Thyroid gland (tissue), 4 donors: ENCODE data around the gene SEMA5B. TPM values are rescaled to one million over a fixed set of nuclear protein-coding genes. Genes with fewer than 3 reads are reported as not detected.

Source experiments
- DNase-seq, 2 donors: peaks; one replicate each; pipeline ENCODE4 v3.0.0-alpha.2; 2019
- H3K27ac ChIP-seq, 3 donors: fragments of 200-600 bp; sonication (generic); 1 replicate in 2 of 3; 2 replicates in 1 of 3; pipeline ENCODE4 v1.5.1; 2016 to 2019; ENCODE audit warnings: mild to moderate bottlenecking in 1 of 3, moderate library complexity in 1 of 3
- H3K27me3 ChIP-seq: fragments of 200-600 bp; sonication (generic); one replicate; pipeline ENCODE4 v1.5.1; 2019
- H3K36me3 ChIP-seq, 2 donors: fragments of 200-600 bp; sonication (generic); one replicate each; pipeline ENCODE4 v1.5.1; 2016 to 2019
- H3K4me1 ChIP-seq, 2 donors: fragments of 200-600 bp; sonication (generic); one replicate each; pipeline ENCODE4 v1.5.1; 2017 to 2019
- H3K4me3 ChIP-seq, 3 donors: fragments of 200-600 bp; sonication (generic); replicated peaks in 1 of 3; 1 replicate in 2 of 3; 2 replicates in 1 of 3; pipeline ENCODE4 v1.5.1; 2016; ENCODE audit warnings: mild to moderate bottlenecking in 1 of 3
- H3K9me3 ChIP-seq: fragments of 200-600 bp; sonication (generic); one replicate; pipeline ENCODE4 v1.5.1; 2017
- POLR2A ChIP-seq, 2 donors: fragments of 450-650 bp; IDR thresholded peaks; one replicate each; pipeline ENCODE4 v1.6.1; 2017; ENCODE audit warnings: antibody characterized with exemption in 2 of 2, mild to moderate bottlenecking in 2 of 2, moderate library complexity in 1 of 2
- WGBS, 2 donors: methylation state at CpG; one replicate each; pipeline ENCODE4 v1.1.5; 2017; 5-methylcytosine and 5-hydroxymethylcytosine counted together
- intact Hi-C: fragments of 100-400 bp; cut with DNase I; formaldehyde crosslinking; loops from one replicate; pipeline ENCODE4 v1.15.1; 2023
- total RNA-seq, 4 donors: library from RNA; depleted of rRNA; stranded (reverse); fragments of >200 nt; gene quantifications; one replicate each; pipeline ENCODE4 v1.2.3, GENCODE V29; 2016
- TF ChIP-seq, protein P1 (sequence below), 6 experiments: fragments of 200-600 bp in 3 of 6; fragments of 450-650 bp in 3 of 6; sonication (generic) in 3 of 6; IDR thresholded peaks; one replicate each; pipeline ENCODE4 v1.5.1; 2016 to 2019; ENCODE audit warnings: antibody characterized with exemption in 6 of 6, mild to moderate bottlenecking in 2 of 6, inconsistent platforms in 1 of 6, moderate library complexity in 1 of 6

The SEMA5B gene
- total RNA-seq, 4 donors from 2014 or later: 0.56 to 5.3 (median 0.63) TPM

GRCh38 chr3:122989856-122990575, 37.5 kb downstream of the SEMA5B start:
- Histone ChIP-seq H3K9me3 (no peaks in the 10 kb centered on the region), H3K27me3 (no peaks in the 10 kb centered on the region), H3K4me3 (no peak overlapping the region), H3K36me3 (no peaks in the 10 kb centered on the region), H3K27ac (no peak overlapping the region), H3K4me1 (no peaks in the 10 kb centered on the region)
- intact Hi-C loops: no loop called here
- 68 to 76% methylated on average over 4 of the region's 4 CpGs for WGBS, 2 donors
- DNase-seq: no peak
- TF ChIP-seq POLR2A (IDR thresholded peaks at IDR 0.05): no peak
- TF ChIP-seq, protein P1, sequence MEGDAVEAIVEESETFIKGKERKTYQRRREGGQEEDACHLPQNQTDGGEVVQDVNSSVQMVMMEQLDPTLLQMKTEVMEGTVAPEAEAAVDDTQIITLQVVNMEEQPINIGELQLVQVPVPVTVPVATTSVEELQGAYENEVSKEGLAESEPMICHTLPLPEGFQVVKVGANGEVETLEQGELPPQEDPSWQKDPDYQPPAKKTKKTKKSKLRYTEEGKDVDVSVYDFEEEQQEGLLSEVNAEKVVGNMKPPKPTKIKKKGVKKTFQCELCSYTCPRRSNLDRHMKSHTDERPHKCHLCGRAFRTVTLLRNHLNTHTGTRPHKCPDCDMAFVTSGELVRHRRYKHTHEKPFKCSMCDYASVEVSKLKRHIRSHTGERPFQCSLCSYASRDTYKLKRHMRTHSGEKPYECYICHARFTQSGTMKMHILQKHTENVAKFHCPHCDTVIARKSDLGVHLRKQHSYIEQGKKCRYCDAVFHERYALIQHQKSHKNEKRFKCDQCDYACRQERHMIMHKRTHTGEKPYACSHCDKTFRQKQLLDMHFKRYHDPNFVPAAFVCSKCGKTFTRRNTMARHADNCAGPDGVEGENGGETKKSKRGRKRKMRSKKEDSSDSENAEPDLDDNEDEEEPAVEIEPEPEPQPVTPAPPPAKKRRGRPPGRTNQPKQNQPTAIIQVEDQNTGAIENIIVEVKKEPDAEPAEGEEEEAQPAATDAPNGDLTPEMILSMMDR (IDR thresholded peaks at IDR 0.05): no peak

- Histone ChIP-seq H3K36me3 (no peaks in the 10 kb centered on the region), H3K9me3 (no peaks in the 10 kb centered on the region), H3K4me3 (no peak overlapping the region), H3K27me3 (no peaks in the 10 kb centered on the region), H3K4me1 (no peaks in the 10 kb centered on the region), H3K27ac (no peak overlapping the region)
- 78 to 82% methylated on average over 5 of the region's 5 CpGs for WGBS, 2 donors
- no peak for TF ChIP-seq POLR2A (IDR thresholded peaks at IDR 0.05)
- TF ChIP-seq, protein P1 (IDR thresholded peaks at IDR 0.05): no peak
- no peak for DNase-seq
- intact Hi-C loops: no loop called here
These were observed 39.1 kb downstream of the SEMA5B start for GRCh38 chr3:122988508-122988907.

DNA sequence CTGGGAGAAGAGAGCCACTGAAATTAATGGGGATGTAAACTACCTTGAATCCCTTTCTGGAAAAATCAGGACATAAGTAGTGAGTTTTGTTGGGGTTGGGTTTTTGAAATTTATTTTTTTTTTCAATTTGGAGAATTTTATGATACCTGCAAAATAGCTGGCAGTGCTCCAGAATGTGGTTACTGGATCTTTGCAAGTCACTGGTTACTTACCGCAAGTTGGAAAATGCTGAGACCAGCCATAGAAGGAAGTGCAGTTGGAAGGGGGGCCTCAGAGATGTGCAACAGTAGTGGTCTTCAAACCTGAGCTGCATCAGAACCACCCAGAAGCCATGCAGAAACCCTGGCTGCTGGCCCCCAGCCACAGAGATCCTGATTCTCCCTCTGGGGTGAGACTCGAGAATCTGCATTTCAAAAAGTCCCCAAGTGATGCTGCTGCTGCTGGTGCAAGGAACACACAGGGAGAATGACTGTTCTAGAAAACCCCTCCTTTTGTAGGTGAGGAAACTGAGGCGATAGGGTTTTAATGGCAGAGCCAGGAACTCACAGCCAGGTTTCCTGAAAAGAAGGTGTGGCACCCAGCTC, 39.7 kb downstream of the SEMA5B start:
- no peaks in the 10 kb centered on the region for H3K27me3 ChIP-seq
- no peak overlapping the region for H3K4me3 ChIP-seq
- H3K9me3 ChIP-seq: no peaks in the 10 kb centered on the region
- WGBS, 2 donors: 88 to 92% methylated on average over 3 of the region's 3 CpGs
- no peaks in the 10 kb centered on the region for H3K36me3 ChIP-seq
- TF ChIP-seq, protein P1 (IDR thresholded peaks at IDR 0.05): no peak
- no peak for TF ChIP-seq POLR2A (IDR thresholded peaks at IDR 0.05)
- peaks cover 0 to 2% of the 10 kb centered on the region in 2 donors for H3K4me1 ChIP-seq
- no peak for DNase-seq
- no peak overlapping the region for H3K27ac ChIP-seq
- intact Hi-C loops: no loop called here

DNA sequence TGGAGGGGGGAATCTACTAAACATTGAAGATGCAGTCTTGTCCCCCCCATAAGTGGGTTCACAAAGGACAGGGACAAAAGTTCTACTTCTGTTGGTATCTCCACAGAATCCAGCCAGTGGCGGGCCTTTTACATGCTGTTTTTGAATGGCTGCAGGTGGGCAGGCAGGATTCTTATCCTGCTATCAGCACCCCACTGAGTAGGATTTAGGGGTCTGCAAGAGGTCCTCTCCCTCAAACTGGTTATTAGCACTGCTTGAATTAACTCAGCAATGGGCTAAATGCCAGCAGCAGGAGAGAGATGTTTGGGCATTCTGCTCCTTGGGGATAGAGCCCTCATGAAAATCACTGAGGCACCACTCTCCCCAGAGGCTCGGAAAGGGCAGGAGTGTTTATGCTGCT, 40.3 kb downstream of the SEMA5B start:
- H3K4me1 ChIP-seq: peaks cover 0 to 7% of the 10 kb centered on the region in 2 donors
- intact Hi-C loops: no loop called here
- no peak overlapping the region for H3K4me3 ChIP-seq
- DNase-seq: no peak
- no peaks in the 10 kb centered on the region for H3K27me3 ChIP-seq
- H3K27ac ChIP-seq: no peak overlapping the region
- no peaks in the 10 kb centered on the region for H3K9me3 ChIP-seq
- WGBS, 2 donors: 96 to 97% methylated on average over 2 of the region's 2 CpGs
- H3K36me3 ChIP-seq: no peaks in the 10 kb centered on the region
- no peak for TF ChIP-seq POLR2A (IDR thresholded peaks at IDR 0.05)
- TF ChIP-seq, protein P1 (IDR thresholded peaks at IDR 0.05): no peak

DNA sequence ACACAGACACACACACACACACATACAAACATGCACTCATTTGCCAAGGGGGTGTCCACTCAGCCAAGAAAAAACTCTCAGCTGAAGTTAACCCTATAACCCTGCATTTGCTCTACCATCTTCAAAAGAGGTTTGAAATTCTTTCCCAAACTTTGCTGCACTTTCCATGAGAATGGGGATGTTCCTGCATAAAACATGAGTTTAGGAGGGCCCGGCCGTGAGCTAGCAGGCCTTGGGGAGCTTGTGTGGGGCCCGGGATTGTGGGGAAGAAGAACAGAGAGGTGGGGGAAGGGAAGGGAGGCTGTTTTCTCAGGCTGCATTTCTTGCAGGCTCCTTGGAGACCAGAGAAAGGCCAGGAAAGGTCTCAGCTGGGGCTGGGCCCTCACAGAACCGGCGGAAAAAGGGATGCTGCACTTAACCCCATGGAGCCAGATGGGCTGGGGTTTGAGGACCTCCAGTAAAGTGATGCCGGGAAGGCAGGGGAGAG, 40.8 kb downstream of the SEMA5B start:
- WGBS, 2 donors: 63 to 69% methylated on average over 6 of the region's 6 CpGs
- Histone ChIP-seq H3K4me1 (peaks cover 0 to 7% of the 10 kb centered on the region in 2 donors), H3K36me3 (no peaks in the 10 kb centered on the region), H3K27me3 (no peaks in the 10 kb centered on the region), H3K27ac (no peak overlapping the region), H3K4me3 (no peak overlapping the region), H3K9me3 (no peaks in the 10 kb centered on the region)
- intact Hi-C loops: no loop called here
- TF ChIP-seq, protein P1 (IDR thresholded peaks at IDR 0.05): no peak
- no peak for TF ChIP-seq POLR2A (IDR thresholded peaks at IDR 0.05)
- DNase-seq: no peak
